H7 (cell line): ENCODE data around the gene DOCK7. TPM values are rescaled to one million over a fixed set of nuclear protein-coding genes. Genes with fewer than 3 reads are reported as not detected.
"Not testable (repeated sequence)": the region's sequence is repeated elsewhere in the genome, so short reads cannot be mapped to it uniquely, and the experiment has no call there.

ENCODE experiments used
- DNase-seq: peaks from one replicate; pipeline ENCODE4 v3.0.0; 2012
- H3K27me3 ChIP-seq: 2 replicates; pipeline ENCODE4 v1.6.0; 2011; ENCODE audit warnings: mild to moderate bottlenecking, low read length; ENCODE audit not compliant: control insufficient read depth, insufficient read depth
- H3K36me3 ChIP-seq: replicated peaks from 2 replicates; pipeline ENCODE4 v1.5.1; 2011; ENCODE audit warnings: low read length; ENCODE audit not compliant: control insufficient read depth, insufficient read depth
- H3K4me3 ChIP-seq: 2 replicates; pipeline ENCODE4 v1.5.1; 2011; ENCODE audit warnings: low read depth, mild to moderate bottlenecking, control low read depth, low read length, moderate library complexity; ENCODE audit not compliant: insufficient read depth
- total RNA-seq: library from RNA; depleted of rRNA; stranded (reverse); fragments of >200 nt; shearing (Covaris generic); gene quantifications from 2 replicates; pipeline ENCODE4 v1.2.3, GENCODE V29; 2014

Gene DOCK7
- total RNA-seq, 1 experiment from 2014 or later = 40.9 TPM

- Histone ChIP-seq H3K4me3 (no peak overlapping the region), H3K36me3 (no peaks in the 10 kb centered on the region), H3K27me3 (no peaks in the 10 kb centered on the region)
- no peak for DNase-seq
Measured at GRCh38 chr1:62608905-62609304, 79.3 kb downstream of the DOCK7 start.

GRCh38 chr1:62601457-62601856, 86.7 kb downstream of the DOCK7 start:
- DNase-seq = no peak
- H3K27me3 ChIP-seq = no peaks in the 10 kb centered on the region
- no peaks in the 10 kb centered on the region for H3K36me3 ChIP-seq
- no peak overlapping the region for H3K4me3 ChIP-seq

- Histone ChIP-seq H3K4me3 (no peak overlapping the region), H3K27me3 (no peaks in the 10 kb centered on the region), H3K36me3 (no peaks in the 10 kb centered on the region)
- no peak for DNase-seq
Measured at GRCh38 chr1:62599044-62599443, 89.1 kb downstream of the DOCK7 start.

GRCh38 chr1:62597281-62597680, 90.9 kb downstream of the DOCK7 start, which contains the start of gene ANGPTL3:
ANGPTL3 (plus strand) TSS chr1:62597520; CDS start chr1:62597567, 47 bp downstream.
- H3K27me3 ChIP-seq = no peaks in the 10 kb centered on the region
- no peak for DNase-seq
- H3K36me3 ChIP-seq = no peaks in the 10 kb centered on the region
- H3K4me3 ChIP-seq = no peak within 1 kb of the TSS

- DNase-seq = no peak
- Histone ChIP-seq H3K27me3 (no peaks in the 10 kb centered on the region), H3K36me3 (no peaks in the 10 kb centered on the region), H3K4me3 (no peak overlapping the region)
Measured at GRCh38 chr1:62595647-62596046, 92.5 kb downstream of the DOCK7 start.

GRCh38 chr1:62593825-62594394, 94.3 kb downstream of the DOCK7 start:
- Histone ChIP-seq H3K27me3 (no peaks in the 10 kb centered on the region), H3K4me3 (no peak overlapping the region), H3K36me3 (no peaks in the 10 kb centered on the region)
- DNase-seq = no peak

- H3K36me3 ChIP-seq = no peaks in the 10 kb centered on the region
- no peak overlapping the region for H3K4me3 ChIP-seq
- no peak for DNase-seq
- H3K27me3 ChIP-seq = no peaks in the 10 kb centered on the region
Measured at GRCh38 chr1:62590970-62591368, 97.2 kb downstream of the DOCK7 start.

- no peak for DNase-seq
- H3K36me3 ChIP-seq = no peaks in the 10 kb centered on the region
- no peaks in the 10 kb centered on the region for H3K27me3 ChIP-seq
- H3K4me3 ChIP-seq = no peak overlapping the region
Measured at GRCh38 chr1:62590255-62590969, 97.8 kb downstream of the DOCK7 start.

GRCh38 chr1:62589321-62589720, 98.9 kb downstream of the DOCK7 start:
- DNase-seq = no peak

GRCh38 chr1:62588000-62588399, 100.2 kb downstream of the DOCK7 start:
- DNase-seq = no peak
- Histone ChIP-seq H3K4me3 (no peak overlapping the region), H3K36me3 (no peaks in the 10 kb centered on the region), H3K27me3 (no peaks in the 10 kb centered on the region)

More at GRCh38 chr1:62589321-62589720, 98.9 kb downstream of the DOCK7 start:
- no peaks in the 10 kb centered on the region for H3K27me3 ChIP-seq
- H3K4me3 ChIP-seq = no peak overlapping the region
- no peaks in the 10 kb centered on the region for H3K36me3 ChIP-seq

GRCh38 chr1:62585469-62586155, 102.6 kb downstream of the DOCK7 start:
- DNase-seq = peak; percentile 30
- no peaks in the 10 kb centered on the region for H3K36me3 ChIP-seq
- no peaks in the 10 kb centered on the region for H3K27me3 ChIP-seq
- no peak overlapping the region for H3K4me3 ChIP-seq

GRCh38 chr1:62573675-62574074, 114.5 kb downstream of the DOCK7 start:
- no peak for DNase-seq
- Histone ChIP-seq H3K4me3 (no peak overlapping the region), H3K27me3 (no peaks in the 10 kb centered on the region), H3K36me3 (no peaks in the 10 kb centered on the region)

- Histone ChIP-seq H3K36me3 (no peaks in the 10 kb centered on the region), H3K27me3 (no peaks in the 10 kb centered on the region), H3K4me3 (no peak overlapping the region)
- DNase-seq = no peak
Measured at GRCh38 chr1:62572476-62572875, 115.7 kb downstream of the DOCK7 start.

- not testable (repeated sequence) for H3K36me3 ChIP-seq, DNase-seq, H3K4me3 ChIP-seq, H3K27me3 ChIP-seq
Measured at GRCh38 chr1:62571517-62571916, 116.7 kb downstream of the DOCK7 start.

GRCh38 chr1:62567926-62568325, 120.3 kb downstream of the DOCK7 start:
- DNase-seq, H3K27me3 ChIP-seq, H3K4me3 ChIP-seq, H3K36me3 ChIP-seq: not testable (repeated sequence)
